ENCODE measurements around the gene NR2C2AP. TPM values are rescaled to one million over a fixed set of nuclear protein-coding genes. Genes with fewer than 3 reads are reported as not detected.
A peak's percentile ranks its signal among the peaks of the same experiment; 100 is the strongest.

The NR2C2AP gene
- total and polyA plus RNA-seq, 2 of the 13 experiments (the other 11 are each of a cell fraction or from before 2014, with no cell fraction given), result 12.2 to 26.8 TPM

GRCh38 chr19:19192078-19192882 is 10.9 kb downstream of the NR2C2AP start, which contains the start of the genes BORCS8 and RFXANK (continued):
- TF ChIP-seq LRRFIP1 (CRISPR knock-in tag; conservative IDR thresholded peaks at IDR 0.05) (no peak), ZSCAN20 (CRISPR knock-in tag; IDR thresholded peaks at IDR 0.05; ENCODE audit: borderline replicate concordance) (no peak; the same call in 1 of the 2 replicates), FUBP1 (CRISPR knock-in tag; IDR thresholded peaks at IDR 0.05; ENCODE audit: borderline replicate concordance) (no peak), ZNF136 (CRISPR knock-in tag; IDR thresholded peaks at IDR 0.05; ENCODE audit: low read depth) (0 out of 2 replicates have a peak, but pooled peaks have one; percentile 47), ZBTB40 (IDR thresholded peaks at IDR 0.05) (peak; percentile 93), ZBTB40 (CRISPR knock-in tag; IDR thresholded peaks at IDR 0.05) (peak; percentile 90), CC2D1A (CRISPR knock-in tag; IDR thresholded peaks at IDR 0.05) (0 out of 2 replicates have a peak, but pooled peaks have one; percentile 55), SOX13 (IDR thresholded peaks at IDR 0.05) (no peak), SOX13 (CRISPR knock-in tag; conservative IDR thresholded peaks at IDR 0.05 in 1 of 2, IDR thresholded peaks at IDR 0.05 in 1 of 2) (no peak)

All from HepG2 (cell line).